22Rv1 (cell line): ENCODE measurements around the gene CACNB4.
"Not testable (repeated sequence)": the region's sequence is repeated elsewhere in the genome, so short reads cannot be mapped to it uniquely, and the experiment has no call there.

Experiments used
- H3K27ac ChIP-seq: fragments of 450-650 bp; 2 replicates; pipeline ENCODE4 v1.5.1; 2017
- ZFX ChIP-seq: fragments of 450-650 bp; IDR thresholded peaks from 2 replicates; pipeline ENCODE4 v1.6.1; 2017; ENCODE audit warnings: antibody characterized with exemption, borderline replicate concordance
- TF ChIP-seq, protein P1 (sequence below): fragments of 450-650 bp; IDR thresholded peaks from 2 replicates; pipeline ENCODE4 v1.5.1; 2017; ENCODE audit warnings: mild to moderate bottlenecking

The CACNB4 gene

DNA sequence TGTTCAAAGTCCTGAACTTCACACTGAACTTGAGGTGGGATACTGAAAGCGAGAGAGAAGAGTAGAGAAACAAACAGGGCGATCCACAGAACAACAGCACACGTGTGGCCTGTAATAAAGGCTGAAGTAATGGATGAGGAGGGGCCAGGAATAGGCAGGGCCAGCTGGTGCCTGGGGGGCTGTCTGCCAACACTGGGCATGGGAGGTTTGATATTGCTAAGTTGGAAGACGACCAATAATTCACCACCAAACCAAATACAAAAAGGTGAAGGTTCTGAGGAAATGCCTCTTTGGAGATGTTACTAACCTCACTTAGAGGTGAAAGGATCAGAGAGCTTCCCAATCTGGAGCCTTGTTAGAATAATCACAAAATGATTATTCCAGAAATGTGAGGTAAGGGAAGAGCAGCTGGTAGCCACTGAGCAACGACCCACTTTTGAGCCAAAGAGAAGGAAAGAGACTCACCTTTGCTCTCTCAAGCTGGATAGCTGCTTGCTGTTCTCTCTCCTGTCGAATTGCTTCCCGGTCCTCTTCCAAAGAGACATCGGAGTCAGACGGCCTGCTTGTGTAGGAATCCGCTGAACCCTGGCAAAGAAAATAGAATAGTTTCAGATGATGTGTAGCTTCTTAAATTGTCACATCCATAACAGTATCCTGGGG lies 215.9 kb downstream of the CACNB4 start:
- no peak for TF ChIP-seq ZFX
- TF ChIP-seq, protein P1, sequence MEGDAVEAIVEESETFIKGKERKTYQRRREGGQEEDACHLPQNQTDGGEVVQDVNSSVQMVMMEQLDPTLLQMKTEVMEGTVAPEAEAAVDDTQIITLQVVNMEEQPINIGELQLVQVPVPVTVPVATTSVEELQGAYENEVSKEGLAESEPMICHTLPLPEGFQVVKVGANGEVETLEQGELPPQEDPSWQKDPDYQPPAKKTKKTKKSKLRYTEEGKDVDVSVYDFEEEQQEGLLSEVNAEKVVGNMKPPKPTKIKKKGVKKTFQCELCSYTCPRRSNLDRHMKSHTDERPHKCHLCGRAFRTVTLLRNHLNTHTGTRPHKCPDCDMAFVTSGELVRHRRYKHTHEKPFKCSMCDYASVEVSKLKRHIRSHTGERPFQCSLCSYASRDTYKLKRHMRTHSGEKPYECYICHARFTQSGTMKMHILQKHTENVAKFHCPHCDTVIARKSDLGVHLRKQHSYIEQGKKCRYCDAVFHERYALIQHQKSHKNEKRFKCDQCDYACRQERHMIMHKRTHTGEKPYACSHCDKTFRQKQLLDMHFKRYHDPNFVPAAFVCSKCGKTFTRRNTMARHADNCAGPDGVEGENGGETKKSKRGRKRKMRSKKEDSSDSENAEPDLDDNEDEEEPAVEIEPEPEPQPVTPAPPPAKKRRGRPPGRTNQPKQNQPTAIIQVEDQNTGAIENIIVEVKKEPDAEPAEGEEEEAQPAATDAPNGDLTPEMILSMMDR = no peak
- H3K27ac ChIP-seq = no peak overlapping the region

DNA sequence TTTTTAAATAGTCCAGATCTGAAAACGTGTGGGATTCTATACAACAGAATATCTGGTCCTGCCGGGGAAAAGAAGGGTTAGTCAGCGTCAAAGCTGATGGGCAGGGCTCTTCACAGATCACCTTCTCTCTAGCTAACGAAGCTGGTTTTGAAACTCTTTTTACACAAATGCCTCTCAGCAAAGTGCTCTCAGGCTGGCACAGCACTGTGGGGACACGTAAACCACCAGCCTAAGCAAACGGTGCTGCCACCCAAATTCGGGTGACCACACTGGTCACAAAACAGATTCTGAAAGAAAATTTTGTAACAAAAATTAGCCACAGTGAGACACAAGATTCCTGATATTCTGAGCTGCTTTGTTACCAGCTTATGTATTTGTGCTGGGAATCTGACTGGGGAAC lies 217.5 kb downstream of the CACNB4 start:
- no peak for TF ChIP-seq ZFX
- TF ChIP-seq, protein P1 = no peak
- no peak overlapping the region for H3K27ac ChIP-seq

DNA sequence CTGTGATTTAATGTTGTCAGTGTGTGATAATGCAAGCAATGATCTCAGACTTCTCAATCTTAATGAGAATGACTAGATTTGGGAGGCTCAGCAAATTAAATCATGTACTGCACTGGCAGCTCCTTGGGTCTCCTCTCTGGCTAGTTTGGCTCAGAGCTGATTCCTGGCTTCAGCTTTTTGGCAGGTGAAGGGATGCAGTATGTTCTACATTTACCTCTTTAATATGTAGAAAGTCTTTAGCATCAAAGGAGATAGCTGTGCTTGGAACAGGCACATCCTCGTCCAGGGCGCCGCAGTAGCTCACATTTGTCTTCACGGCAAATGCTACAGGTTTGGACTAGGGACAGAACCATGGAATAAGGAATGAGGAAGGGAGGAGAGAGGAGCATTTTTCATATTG lies 218.3 kb downstream of the CACNB4 start:
- no peak overlapping the region for H3K27ac ChIP-seq
- TF ChIP-seq ZFX = no peak
- TF ChIP-seq, protein P1 = no peak

DNA sequence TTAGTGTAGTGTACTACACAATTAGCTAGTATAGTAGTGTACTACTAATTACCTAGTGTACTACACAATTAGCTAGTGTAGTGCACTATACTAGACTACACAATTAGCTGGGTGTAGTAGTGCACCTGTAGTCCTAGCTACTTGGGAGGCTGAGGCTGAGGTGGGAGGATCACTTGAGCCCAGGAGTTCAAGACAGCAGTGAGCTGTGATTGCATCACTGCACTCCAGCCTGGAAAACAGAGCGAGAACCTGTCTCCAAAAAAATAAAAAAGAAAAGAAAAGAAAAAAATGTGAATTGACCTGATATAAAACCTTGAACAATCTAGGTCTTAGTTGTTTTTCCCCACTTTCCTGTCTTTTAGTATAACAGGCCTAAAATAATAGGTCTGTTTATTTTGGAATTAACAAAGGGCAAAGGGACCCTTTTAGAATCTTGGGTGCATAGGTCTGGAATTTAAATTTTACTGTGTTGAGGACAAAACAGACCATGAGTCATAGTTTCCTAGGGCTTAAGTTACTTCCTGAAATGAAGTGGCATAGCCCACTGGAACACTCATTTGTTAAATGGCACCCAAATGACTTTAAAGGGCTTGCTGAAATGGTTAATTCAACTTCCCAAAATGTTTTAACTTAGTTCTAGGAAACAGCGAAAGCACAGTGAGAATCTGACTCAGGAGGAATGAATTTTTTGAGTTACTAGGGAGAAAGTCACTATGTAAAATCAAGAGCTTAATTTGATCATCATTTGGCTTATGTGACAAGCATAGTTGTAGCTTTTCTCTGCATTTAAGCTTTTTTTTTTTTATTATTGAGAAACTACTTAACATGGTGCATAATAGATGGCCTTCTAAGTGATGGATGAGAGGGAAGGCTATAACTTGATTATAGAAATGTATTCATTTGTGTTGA lies 219.9 kb downstream of the CACNB4 start:
- no peak overlapping the region for H3K27ac ChIP-seq
- no peak for TF ChIP-seq ZFX
- TF ChIP-seq, protein P1 = no peak

GRCh38 chr2:151878204-151878603 lies 220.6 kb downstream of the CACNB4 start:
- TF ChIP-seq, protein P1 = no peak
- no peak for TF ChIP-seq ZFX
- no peak overlapping the region for H3K27ac ChIP-seq

DNA sequence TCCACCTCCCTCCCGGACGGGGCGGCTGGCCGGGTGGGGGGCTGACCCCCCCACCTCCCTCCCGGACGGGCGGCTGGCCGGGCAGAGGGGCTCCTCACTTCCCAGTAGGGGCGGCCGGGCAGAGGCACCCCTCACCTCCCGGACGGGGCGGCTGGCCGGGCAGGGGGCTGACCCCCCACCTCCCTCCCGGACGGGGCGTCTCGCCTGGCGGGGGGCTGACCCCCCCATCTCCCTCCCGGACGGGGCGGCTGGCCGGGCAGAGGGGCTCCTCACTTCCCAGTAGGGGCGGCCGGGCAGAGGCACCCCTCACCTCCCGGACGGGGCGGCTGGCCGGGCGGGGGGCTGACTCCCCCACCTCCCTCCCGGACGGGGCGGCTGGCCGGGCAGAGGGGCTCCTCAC lies 223.2 kb downstream of the CACNB4 start:
- H3K27ac ChIP-seq = not testable (repeated sequence)

DNA sequence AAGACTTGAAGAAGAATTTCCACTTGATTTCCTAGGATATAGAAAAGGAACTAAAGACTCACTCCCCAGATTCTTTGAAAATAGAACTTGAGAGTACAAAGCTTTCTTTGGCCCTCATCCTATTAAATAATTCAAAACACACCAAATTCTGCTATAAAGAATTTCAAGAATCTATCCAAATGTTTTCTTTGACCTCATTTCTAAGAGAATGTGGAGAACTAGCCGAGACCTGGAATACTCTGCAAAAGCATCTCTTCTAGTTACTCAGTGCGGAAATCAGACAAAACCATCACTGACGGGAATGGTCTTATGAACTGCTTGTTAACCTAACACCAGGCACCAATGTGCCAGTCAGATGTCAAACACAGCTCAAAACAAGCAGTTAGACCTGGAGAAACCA lies 226.4 kb downstream of the CACNB4 start:
- TF ChIP-seq, protein P1 = no peak
- no peak for TF ChIP-seq ZFX

More for the DNA sequence above, 226.4 kb downstream of the CACNB4 start:
- no peak overlapping the region for H3K27ac ChIP-seq
